ENCODE data around the gene TPO.

DNA sequence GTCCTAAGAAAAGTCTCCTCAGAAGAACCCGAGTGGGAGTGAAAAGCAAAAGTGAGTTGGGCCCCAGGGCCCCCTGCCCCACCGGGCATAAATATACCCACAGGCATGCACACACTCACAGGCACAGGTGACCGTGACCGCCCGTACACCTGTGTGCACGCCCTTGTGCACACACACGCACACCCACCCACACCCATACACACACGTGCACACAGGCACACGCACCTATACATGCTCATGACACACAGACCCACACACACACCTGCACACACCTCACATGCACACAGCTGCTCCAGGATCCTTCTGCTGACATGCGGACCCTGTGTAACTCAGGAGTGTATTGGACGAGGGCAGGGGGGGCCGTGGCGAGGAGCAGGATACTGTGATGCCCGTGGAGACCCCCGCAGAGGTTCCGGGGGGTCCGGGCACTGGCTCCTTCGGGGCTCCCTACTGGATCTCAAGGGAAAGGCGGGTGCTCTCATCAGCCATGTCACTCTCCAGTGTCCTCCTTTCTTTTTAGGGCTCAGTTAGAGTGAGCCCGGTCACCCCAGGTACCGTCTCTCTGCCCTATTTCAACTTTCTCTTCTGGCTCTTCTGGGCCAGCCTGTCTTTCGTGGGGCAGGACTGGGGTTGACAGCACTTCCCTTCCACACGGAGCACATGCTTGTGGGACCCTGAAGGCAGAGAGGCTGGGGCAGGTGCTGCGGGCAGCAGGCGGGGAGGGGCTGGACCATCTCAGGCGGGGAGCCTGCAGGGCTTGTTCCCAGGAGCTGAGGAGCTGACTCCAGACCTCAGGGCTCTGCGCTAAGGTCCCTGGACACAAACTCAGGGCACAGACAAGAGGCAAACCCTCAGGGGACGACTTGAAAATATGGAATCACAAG lies 48.5 kb downstream of the TPO start:
- TF ChIP-seq CTCF (IDR thresholded peaks at IDR 0.05) (no peak), POLR2AphosphoS5 (IDR thresholded peaks at IDR 0.05) (no peak)
